Hematopoietic multipotent progenitor cell treated with erythropoietin and hydrocortisone succinate and interleukin-3 and kit ligand, for 17 days (in vitro differentiated cells): ENCODE data around the gene RDH8.

ENCODE experiments used
- DNase-seq: peaks from one replicate; pipeline ENCODE4 v3.0.0-alpha.2; 2015; ENCODE audit warnings: low spot score

RDH8 gene

DNA sequence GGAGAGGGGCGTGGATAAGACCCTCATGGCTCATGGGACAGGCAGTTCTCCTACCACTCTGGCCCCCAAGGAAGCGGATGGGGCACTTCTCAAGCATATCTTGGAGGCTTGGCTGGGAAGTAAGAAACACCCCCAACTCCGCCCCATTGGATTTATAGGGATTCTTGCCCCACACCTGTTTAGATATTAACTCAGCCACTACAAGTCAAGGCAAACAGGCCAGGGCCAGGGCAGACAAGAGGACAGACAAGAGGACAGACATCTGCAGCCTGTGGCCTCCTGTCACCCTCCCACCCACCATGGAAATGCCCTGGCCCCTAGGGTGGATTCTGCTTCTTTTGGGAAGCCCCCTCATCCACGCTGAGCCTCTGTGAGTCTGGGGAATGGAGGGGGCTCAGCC is 24.1 kb downstream of the RDH8 start:
- no peak for DNase-seq

DNA sequence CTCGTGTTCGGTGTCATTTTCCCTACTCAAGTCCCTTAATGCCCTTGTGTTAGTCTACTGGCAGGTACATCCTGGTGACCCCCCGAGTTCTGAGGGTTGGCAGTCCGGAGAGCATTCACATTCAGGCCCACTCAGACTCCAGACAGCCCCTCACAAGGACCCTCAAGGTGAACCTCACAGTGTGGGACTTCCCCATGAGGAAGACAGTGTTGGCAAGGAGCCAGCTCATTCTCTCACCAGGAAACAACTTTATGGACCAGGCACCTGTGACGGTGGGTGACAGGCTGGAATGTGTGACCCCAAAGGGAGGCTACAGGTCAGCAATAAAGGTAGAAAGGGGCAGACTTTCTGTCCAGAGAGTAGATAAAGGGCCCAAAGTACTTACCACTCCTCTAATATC is 24.5 kb downstream of the RDH8 start:
- no peak for DNase-seq

DNA sequence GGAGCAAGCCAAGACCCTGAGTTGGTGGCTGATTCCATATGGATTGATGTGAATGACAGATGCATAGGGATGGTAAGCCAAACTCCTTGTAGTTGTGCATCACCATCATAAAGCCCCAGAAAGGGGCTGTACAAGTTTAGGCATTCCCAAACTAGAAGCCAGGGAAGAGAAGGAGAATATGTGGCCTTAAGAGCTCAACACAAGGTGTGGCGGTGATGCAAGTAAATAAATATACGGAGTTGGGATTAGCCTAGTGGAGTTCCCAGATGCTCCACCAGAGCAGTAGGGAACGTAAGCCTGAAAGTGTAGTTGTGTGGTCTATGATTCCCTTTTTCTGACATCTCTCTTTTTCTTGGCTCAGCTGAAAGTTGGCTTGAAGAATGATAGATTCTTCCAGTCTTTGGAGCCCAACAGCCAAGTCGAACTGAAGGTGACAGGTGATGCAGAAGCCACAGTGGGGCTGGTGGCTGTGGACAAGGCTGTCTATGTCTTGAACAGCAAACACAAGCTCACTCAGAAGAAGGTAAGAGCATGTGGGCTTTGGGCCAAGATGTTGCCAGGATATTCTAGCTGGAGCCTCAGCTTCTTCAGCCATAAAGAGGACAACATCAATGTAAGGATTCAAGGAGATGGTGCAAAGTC is 30.1 kb downstream of the RDH8 start:
- no peak for DNase-seq

DNA sequence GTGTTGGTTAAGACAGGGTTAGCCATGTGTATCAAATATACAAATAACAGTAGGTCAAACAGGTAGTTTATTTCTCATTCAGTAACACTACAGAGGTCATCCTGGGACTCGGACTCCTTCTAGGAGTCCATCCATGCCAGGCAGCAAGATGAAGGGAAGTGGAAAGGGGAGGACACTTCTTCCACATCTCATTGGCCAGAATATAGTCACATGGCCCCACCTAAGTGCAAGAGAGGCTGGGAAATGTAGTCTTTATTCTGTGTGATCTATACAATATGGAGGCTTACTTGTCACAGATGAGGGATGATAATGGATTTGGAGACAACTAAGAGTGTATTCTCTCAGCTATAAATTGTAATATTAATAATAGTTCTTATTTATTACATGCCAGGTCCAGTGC is 31.1 kb downstream of the RDH8 start:
- DNase-seq, result no peak

DNA sequence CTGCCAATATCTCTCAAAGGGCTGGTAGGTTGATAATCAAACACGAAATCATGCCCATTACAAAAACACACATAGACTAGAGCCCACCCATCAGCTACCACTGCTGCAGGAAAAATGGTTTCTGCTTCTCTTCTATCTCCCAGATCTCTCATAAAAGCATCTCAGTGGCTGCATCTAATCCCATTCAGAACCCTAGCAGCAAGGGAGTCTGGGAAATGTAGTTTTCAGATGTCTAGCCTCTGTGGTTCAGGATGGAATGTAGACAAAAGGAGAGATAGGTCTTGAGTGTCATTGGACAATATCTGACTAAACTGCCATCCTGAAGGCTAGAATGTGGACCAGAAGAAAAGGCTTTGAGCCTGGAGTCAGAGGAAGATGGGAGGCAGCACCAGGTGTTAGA is 32.1 kb downstream of the RDH8 start:
- DNase-seq, result no peak

DNA sequence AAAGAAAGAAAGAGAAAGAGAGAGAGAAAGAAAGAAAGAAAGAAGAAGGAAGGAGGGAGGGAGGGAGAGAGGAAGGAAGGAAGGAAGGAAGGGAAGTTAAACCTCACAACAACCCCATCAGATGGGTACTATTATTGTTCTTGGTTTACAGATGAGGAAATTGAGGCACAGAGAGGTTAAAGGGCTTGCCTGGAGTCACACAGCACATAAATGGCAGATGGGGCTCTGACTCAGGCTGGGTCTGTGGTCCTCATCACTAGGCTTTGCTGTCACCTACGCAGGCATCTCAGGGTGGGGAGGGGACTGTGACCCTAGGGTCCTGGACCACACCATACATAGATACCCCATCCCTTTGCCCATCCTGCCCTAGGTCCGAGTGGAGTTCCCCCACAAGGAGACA is 36.3 kb downstream of the RDH8 start:
- DNase-seq, result no peak

DNA sequence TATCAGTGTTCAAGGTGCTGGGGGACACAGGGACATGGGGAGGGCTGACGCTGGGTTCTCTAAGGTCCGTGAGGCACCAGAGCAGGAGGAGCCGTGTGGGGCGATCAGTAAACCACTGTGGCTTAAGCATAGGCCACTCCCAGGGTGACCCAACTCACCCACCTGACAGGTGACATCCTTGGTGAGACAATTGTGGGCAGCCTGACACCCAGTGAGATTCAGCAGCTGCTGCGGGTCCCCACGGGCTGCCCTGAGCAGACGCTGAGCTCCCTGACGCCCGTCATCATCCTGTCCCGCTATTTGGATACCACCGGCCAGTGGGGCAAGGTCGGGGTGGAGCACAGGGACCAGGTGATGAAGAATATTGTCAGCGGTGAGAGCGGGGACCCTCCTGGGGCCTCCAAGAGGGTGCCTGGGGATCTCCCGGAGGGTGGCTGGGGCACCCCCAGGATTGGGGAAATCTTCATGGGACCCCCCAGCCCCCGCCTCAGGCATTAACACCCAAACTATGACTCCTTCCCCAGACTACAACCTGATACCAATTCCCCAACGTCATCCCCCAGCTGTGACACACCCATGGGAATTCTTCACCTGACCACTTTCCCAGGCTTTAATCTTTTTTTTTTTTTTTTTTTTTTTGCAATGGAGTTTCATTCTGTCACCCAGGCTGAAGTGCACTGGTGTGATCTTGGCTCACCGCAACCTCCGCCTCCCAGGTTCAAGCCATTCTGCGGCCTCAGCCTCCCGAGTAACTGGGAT is 39.5 kb downstream of the RDH8 start:
- no peak for DNase-seq

DNA sequence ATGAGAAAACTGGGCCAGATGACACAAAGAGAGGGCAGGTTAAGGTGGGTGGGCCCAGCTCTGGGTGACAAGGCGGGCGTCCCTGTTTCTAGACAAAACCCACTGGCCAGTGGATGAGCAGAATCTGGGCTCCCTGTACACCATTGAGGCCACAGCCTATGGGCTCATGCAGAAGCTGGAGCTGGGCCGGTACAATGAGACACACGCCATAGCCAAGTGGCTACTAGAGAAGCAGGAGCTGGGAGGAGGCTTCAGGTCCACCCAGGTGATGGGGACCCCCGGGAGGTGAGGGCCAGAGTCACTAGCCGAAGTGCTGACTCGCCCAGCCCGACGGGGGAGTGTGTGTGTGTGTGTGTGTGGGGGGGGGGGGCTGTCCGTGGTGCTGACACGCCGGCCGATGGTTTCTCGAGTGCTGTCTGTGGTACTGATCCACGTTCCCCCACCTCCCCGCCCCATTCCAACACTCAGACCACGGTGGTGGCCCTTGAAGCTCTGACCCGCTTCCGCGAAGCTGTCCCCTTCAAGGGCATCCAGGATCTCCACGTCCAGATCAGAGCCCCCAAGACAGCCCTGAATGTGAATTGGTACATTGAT is 48.5 kb downstream of the RDH8 start:
- no peak for DNase-seq

DNA sequence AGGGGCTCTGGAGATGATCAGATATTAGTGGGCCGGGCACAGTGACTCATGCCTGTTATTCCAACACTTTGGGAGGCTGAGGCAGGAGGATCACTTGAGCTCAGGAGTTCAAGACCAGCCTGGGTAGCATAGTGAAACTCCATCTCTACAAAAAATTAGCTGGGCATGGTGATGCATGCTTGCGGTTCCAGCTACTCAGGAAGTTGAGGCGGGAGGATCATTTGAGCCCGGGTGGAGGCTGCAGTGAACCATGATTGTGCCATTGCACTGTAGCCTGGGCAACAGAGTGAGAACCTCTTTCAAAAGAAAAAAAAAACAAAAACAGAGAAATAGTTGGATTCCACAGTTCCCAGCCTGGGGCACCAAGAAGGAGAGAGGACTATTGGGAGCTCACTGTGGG is 54.9 kb downstream of the RDH8 start:
- DNase-seq, result no peak

DNA sequence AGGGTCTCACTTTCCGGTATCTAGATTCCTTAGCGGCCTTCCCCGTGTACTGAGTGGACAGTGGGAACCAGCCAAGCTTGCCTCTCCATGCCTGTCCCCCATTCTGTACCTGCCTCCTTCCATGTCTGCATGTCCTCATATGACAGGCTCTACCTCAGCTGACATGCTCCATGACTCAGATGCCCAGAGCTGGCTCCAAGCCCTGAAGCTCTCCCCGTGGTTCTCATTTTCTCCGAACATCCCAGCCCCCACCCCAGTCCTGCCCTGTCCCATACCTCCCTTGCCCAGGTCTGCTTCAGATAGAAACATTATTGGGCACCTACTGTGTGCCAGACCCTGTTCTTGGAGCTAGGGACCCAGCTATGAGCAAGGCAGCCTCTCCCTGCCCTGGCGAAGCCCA is 55.8 kb downstream of the RDH8 start:
- DNase-seq, result no peak

DNA sequence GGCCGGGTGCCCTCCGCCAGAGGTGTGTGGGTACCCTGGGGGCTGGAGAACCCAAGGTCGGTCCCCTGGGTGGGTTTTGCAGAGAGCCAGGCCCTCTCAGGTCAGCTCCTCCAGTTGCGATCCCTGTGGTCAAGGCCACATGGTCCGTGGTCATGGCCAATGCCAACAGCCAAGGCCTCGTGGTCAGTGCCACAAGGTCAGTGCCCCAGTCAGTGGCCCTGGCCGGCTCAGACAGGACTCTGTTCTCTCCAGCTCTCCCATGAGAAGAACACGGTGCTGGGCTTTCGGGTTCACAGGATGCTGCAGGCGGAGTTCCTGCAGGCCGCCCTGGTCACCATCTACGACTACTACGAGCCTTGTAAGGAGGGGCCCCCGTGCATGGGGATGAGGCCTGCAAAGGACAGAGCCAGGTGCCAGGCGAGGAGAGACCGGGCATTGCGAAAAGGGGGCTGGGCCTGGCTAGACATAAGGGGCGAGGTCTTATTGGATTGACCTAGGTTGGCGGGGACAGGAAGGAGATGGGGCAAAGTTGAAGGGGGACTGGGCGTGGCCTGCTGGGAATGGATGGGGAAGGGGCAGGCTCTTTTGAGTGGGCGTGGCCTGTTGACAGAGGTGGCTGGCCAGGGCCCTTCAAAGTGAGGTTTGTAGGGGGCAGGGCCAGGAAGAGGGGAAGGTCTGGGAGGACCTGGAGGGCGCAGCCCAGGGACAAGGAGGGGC is 57.6 kb downstream of the RDH8 start:
- DNase-seq, result no peak
